ENCODE measurements around the gene TSPAN18. TPM values are rescaled to one million over a fixed set of nuclear protein-coding genes. Genes with fewer than 3 reads are reported as not detected.
A peak's percentile ranks its signal among the peaks of the same experiment; 100 is the strongest.

TSPAN18 gene
- total and polyA plus RNA-seq, 2 of the 8 experiments (the other 6 are each of a cell fraction or from before 2014, with no cell fraction given): 5.2 to 10.2 TPM

DNA sequence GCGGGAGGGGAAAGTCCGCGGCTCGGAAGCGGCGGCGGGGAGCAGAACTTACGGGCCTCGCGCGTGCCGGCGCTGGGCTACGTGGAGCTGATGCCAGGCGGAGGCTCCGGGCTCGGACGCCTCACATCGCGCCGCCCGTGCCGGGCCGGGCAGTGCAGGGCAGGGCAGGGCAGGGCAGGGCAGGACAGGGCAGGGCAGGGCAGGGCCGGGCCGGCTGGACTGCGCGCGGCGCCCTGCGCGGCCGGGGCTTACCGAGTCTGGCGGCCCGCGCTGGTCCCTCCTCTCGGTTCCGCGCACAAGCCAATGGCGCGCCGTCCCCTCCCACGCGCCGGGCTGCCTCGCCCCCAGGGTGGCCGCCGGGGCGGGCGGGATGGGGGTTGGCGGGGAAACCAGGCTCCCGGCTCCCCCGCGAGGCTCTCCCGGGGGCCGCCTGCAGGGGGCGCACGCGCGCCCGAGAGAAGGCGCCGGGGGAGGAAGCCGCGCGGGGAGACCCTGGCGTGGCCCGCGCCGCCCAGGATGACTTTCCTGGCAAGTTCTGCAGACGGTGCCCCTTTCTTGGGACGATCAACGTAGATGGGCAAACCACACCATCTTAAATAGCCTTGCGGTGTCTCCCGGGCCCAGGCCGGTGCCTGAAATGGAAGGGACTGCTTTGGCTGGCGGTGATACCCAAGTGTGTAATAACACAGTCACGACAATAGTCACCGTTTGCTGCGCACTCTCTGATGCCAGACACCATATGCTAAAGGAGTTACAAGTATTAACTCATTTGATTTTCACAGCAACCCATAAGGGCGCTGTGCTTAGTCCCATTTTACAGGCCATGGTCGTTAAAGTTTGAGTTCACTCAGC is 224.1 kb downstream of the TSPAN18 start, which contains the start of gene TP53I11:
TSS of gene TP53I11 (minus strand) at position 259 of the 852 bp plus-strand sequence. CDS start 12,548 bp downstream, outside the sequence.
- H3K14ac ChIP-seq (ENCODE audit: insufficient read length): no peak within 1 kb of the TSS
- H3K9me3 ChIP-seq (ENCODE audit: insufficient read depth in 2 of 2, low read depth in 1 of 2, low read length in 1 of 2): no peaks in the 10 kb centered on the region
- H3K4ac ChIP-seq (replicated peaks; ENCODE audit: insufficient read length, low read depth, low read length): peak within 1 kb of the TSS; percentile 34
- peaks cover 0 to 4% (median 0%) of the 10 kb centered on the region in 4 experiments; a peak in 2 of 8 replicates for H3K36me3 ChIP-seq (ENCODE audit: control insufficient read depth in 2 of 4, insufficient read depth in 4 of 4, low read length in 3 of 4)
- H3K27me3 ChIP-seq (replicated peaks in 1 of 4; ENCODE audit: control insufficient read depth in 3 of 4, extremely low read depth in 1 of 4, insufficient read depth in 3 of 4, low read length in 3 of 4): no peaks in the 10 kb centered on the region; a peak in 1 of 7 replicates
- CTCF ChIA-PET (ENCODE audit: partially characterized antibody): interaction anchor here (0.6 to 1.5 kb wide), 18 partner anchors 9 to 858 kb away, joined by 3 to 11 read pairs (median 4); no protein-coding TSS in a partner anchor
- peak within 1 kb of the TSS; percentile 8 to 46 (median 41); a peak in 6 of 7 replicates for H3K9ac ChIP-seq (replicated peaks in 1 of 4; ENCODE audit: extremely low read depth in 1 of 4, low read depth in 3 of 4, low read length in 3 of 4)
- H3K27ac ChIP-seq (ENCODE audit: low read depth, low read length): peak within 1 kb of the TSS; percentile 21; the same call in 1 of the 2 replicates
- peaks cover 12% of the 10 kb centered on the region for H3K79me1 ChIP-seq (ENCODE audit: low read depth, low read length)
- POLR2A ChIA-PET (ENCODE audit: partially characterized antibody): interaction anchor here (0.9 to 1.7 kb wide), 5 partner anchors 10 to 24 kb away, joined by 3 to 10 read pairs (median 7); no protein-coding TSS in a partner anchor
- FAIRE-seq (no peak), DNase-seq (ENCODE audit: low read depth in 1 of 2, low spot score in 2 of 2) (no peak)
- H4K8ac ChIP-seq (ENCODE audit: extremely low read depth, insufficient read depth, low read length): peak within 1 kb of the TSS; percentile 81
- H4K5ac ChIP-seq (ENCODE audit: insufficient read length, low read depth, low read length): peak within 1 kb of the TSS; percentile 89
- H3K79me2 ChIP-seq (ENCODE audit: control insufficient read depth in 1 of 2, insufficient read depth in 2 of 2, low read length in 2 of 2): peaks cover 5 to 16% of the 10 kb centered on the region in 2 experiments; a peak in 3 of 4 replicates
- H2BK12ac ChIP-seq (ENCODE audit: low read depth, low read length): no peak within 1 kb of the TSS
- peak within 1 kb of the TSS; percentile 87; the same call in 1 of the 2 replicates for H2BK5ac ChIP-seq (ENCODE audit: low read depth, low read length)
- peak within 1 kb of the TSS; percentile 64 to 78 (median 70) for H3K4me3 ChIP-seq (ENCODE audit: extremely low read depth in 1 of 4, insufficient read depth in 2 of 4, low read depth in 3 of 4, low read length in 4 of 4)
- no peak within 1 kb of the TSS for H2AK5ac ChIP-seq (ENCODE audit: low read depth, low read length)
- H3K18ac ChIP-seq (ENCODE audit: extremely low read depth, low read length): peak within 1 kb of the TSS; percentile 88; the same call in 1 of the 2 replicates
- no peak within 1 kb of the TSS for H2AFZ ChIP-seq (ENCODE audit: low read length)
- H2BK20ac ChIP-seq (ENCODE audit: low read length): no peak within 1 kb of the TSS
- H2BK120ac ChIP-seq (replicated peaks; ENCODE audit: low read depth, low read length): no peak within 1 kb of the TSS
- peaks cover 2% of the 10 kb centered on the region; the same call in 1 of the 2 replicates for H3K23me2 ChIP-seq (ENCODE audit: low read depth, low read length)
- WGBS, 2 experiments (ENCODE audit: extremely low coverage in 1 of 2, insufficient coverage in 1 of 2, insufficient read length in 1 of 2, insufficient replicate concordance in 2 of 2, low coverage in 1 of 2, low lambda C conversion rate in 2 of 2, missing lambda C conversion rate in 1 of 2): 29% methylated on average over 31 of the region's 83 CpGs; no CpG with 5 or more reads in 1 of the 2 experiments
- no peak within 1 kb of the TSS for H3K23ac ChIP-seq (ENCODE audit: insufficient read length)
- H3K4me2 ChIP-seq (ENCODE audit: insufficient read depth in 1 of 2, low read depth in 2 of 2, low read length in 2 of 2): peak within 1 kb of the TSS; percentile 72 to 77
- H2BK15ac ChIP-seq (ENCODE audit: low read length): no peak within 1 kb of the TSS; the same call in 1 of the 2 replicates
- H4K91ac ChIP-seq (replicated peaks; ENCODE audit: insufficient read length, low read length): peak within 1 kb of the TSS; percentile 80
- peak within 1 kb of the TSS; percentile 33 for H3K56ac ChIP-seq (replicated peaks; ENCODE audit: insufficient read length, low read depth, low read length)
- peaks cover 12 to 51% (median 31%) of the 10 kb centered on the region in 4 experiments for H3K4me1 ChIP-seq (replicated peaks in 1 of 4; ENCODE audit: control insufficient read depth in 3 of 4, insufficient read depth in 4 of 4, low read length in 3 of 4)
- peaks cover 0 to 2% of the 10 kb centered on the region in 2 experiments for H4K20me1 ChIP-seq (replicated peaks in 1 of 2; ENCODE audit: control insufficient read depth in 1 of 2, insufficient read depth in 2 of 2, low read length in 2 of 2)
- TF ChIP-seq RBBP5 (IDR thresholded peaks at IDR 0.05; ENCODE audit: borderline replicate concordance, low read depth, low read length) (no peak; the same call in 1 of the 2 replicates), BACH1 (IDR thresholded peaks at IDR 0.05; ENCODE audit: low read length) (0 out of 2 replicates have a peak, but pooled peaks have one; percentile 38), NRF1 (IDR thresholded peaks at IDR 0.05; ENCODE audit: low read depth, low read length) (no peak), JUN (IDR thresholded peaks at IDR 0.05; ENCODE audit: low read depth, low read length) (no peak), RAD21 (IDR thresholded peaks at IDR 0.05 in 1 of 2, conservative IDR thresholded peaks at IDR 0.05 in 1 of 2; ENCODE audit: low read depth in 2 of 2, low read length in 2 of 2) (peak; percentile 28 to 57; a peak in 3 of 4 replicates), MAX (IDR thresholded peaks at IDR 0.05) (0 out of 2 replicates have a peak, but pooled peaks have one; percentile 7)
